HG02798 (cell line): ENCODE measurements around the gene LINGO3.

Source experiments
- ATAC-seq: cut with Tn5 transposase; IDR thresholded peaks from one replicate; pipeline ENCODE4 v1.9.1; 2021; ENCODE audit warnings: mild to moderate bottlenecking; ENCODE audit not compliant: unreplicated experiment, poor library complexity

Gene LINGO3

GRCh38 chr19:2328401-2329148, 20.6 kb upstream of the LINGO3 start, which contains the start of the genes LSM7 and SPPL2B:
Gene LSM7 (minus strand): TSS chr19:2328586. CDS start chr19:2328566, 20 bp downstream.
Gene SPPL2B (plus strand): TSS chr19:2328684. CDS start chr19:2328710, 26 bp downstream.
- ATAC-seq, result peak; percentile 80

GRCh38 chr19:2327773-2328400, 19.9 kb upstream of the LINGO3 start:
- ATAC-seq, result no peak

GRCh38 chr19:2326699-2327360, 18.9 kb upstream of the LINGO3 start:
- no peak for ATAC-seq

- no peak for ATAC-seq
These were observed 17.5 kb upstream of the LINGO3 start for GRCh38 chr19:2325281-2326046.

GRCh38 chr19:2324220-2324948, 16.4 kb upstream of the LINGO3 start:
- ATAC-seq, result no peak

- no peak for ATAC-seq
These were observed 15.8 kb upstream of the LINGO3 start for GRCh38 chr19:2323707-2324106.

GRCh38 chr19:2321565-2322283, 13.8 kb upstream of the LINGO3 start:
- no peak for ATAC-seq

GRCh38 chr19:2320939-2321338, 13.0 kb upstream of the LINGO3 start:
- no peak for ATAC-seq

- no peak for ATAC-seq
These were observed 12.1 kb upstream of the LINGO3 start for GRCh38 chr19:2320049-2320448.

- ATAC-seq, result no peak
These were observed 11.6 kb upstream of the LINGO3 start for GRCh38 chr19:2319551-2319950.

- no peak for ATAC-seq
These were observed 11.0 kb upstream of the LINGO3 start for GRCh38 chr19:2318923-2319322.

GRCh38 chr19:2317756-2318155, 9.8 kb upstream of the LINGO3 start:
- ATAC-seq, result no peak

GRCh38 chr19:2317300-2317699, 9.3 kb upstream of the LINGO3 start:
- no peak for ATAC-seq

GRCh38 chr19:2315818-2316353, 7.9 kb upstream of the LINGO3 start:
- no peak for ATAC-seq

- no peak for ATAC-seq
These were observed 7.3 kb upstream of the LINGO3 start for GRCh38 chr19:2315121-2315817.

GRCh38 chr19:2312820-2313501, 5.0 kb upstream of the LINGO3 start:
- ATAC-seq, result no peak

GRCh38 chr19:2311093-2311492, 3.1 kb upstream of the LINGO3 start:
- no peak for ATAC-seq
